GM12864 (cell line): ENCODE results near the gene ALOX12B.

Experiments
- DNase-seq: peaks from one replicate; pipeline ENCODE4 v3.0.0-alpha.2; 2011; ENCODE audit warnings: low read depth
- H3K4me3 ChIP-seq: 2 replicates; pipeline ENCODE4 v1.5.1; 2011; ENCODE audit warnings: mild to moderate bottlenecking, low read depth, low read length, control low read depth
- CTCF ChIP-seq: IDR thresholded peaks from 2 replicates; pipeline ENCODE4 v1.5.1; 2011; ENCODE audit warnings: low read depth, mild to moderate bottlenecking, moderate library complexity, low read length, control low read depth, inconsistent platforms; ENCODE audit errors: missing control alignments

Gene ALOX12B

GRCh38 chr17:8087075-8087951 lies at the start of gene ALOX12B:
ALOX12B (minus strand) TSS chr17:8087716; CDS start chr17:8087442, 274 bp downstream.
- no peak for DNase-seq
- H3K4me3 ChIP-seq: no peak within 1 kb of the TSS
- no peak for TF ChIP-seq CTCF

GRCh38 chr17:8133941-8134340 lies 46.4 kb upstream of the ALOX12B start:
- no peak for TF ChIP-seq CTCF
- DNase-seq: no peak
- no peak overlapping the region for H3K4me3 ChIP-seq

- no peak overlapping the region for H3K4me3 ChIP-seq
- no peak for DNase-seq
- TF ChIP-seq CTCF: no peak
Observed at GRCh38 chr17:8133399-8133798, 45.9 kb upstream of the ALOX12B start.

GRCh38 chr17:8131844-8132441 lies 44.4 kb upstream of the ALOX12B start:
- no peak overlapping the region for H3K4me3 ChIP-seq
- TF ChIP-seq CTCF: no peak
- DNase-seq: no peak

GRCh38 chr17:8128125-8128784 lies 40.7 kb upstream of the ALOX12B start:
- H3K4me3 ChIP-seq: no peak overlapping the region
- no peak for TF ChIP-seq CTCF
- no peak for DNase-seq

- no peak for DNase-seq
- peak overlapping the region; percentile 82 for H3K4me3 ChIP-seq
Observed at GRCh38 chr17:8126491-8127066, 39.1 kb upstream of the ALOX12B start.

More at GRCh38 chr17:8126491-8127066, 39.1 kb upstream of the ALOX12B start:
- TF ChIP-seq CTCF: no peak
